ENCODE results near the gene KCNMA1.

The KCNMA1 gene

GRCh38 chr10:77556990-77557601 lies 80.5 kb downstream of the KCNMA1 start:
- Mint-ChIP-seq H3K36me3 (no peaks in the 10 kb centered on the region), H3K4me1 (no peaks in the 10 kb centered on the region), H3K27ac (no peak overlapping the region), H3K27me3 (no peaks in the 10 kb centered on the region), H3K9me3 (no peaks in the 10 kb centered on the region), H3K4me3 (no peak overlapping the region)
- ATAC-seq = no peak

- H3K4me3 Mint-ChIP-seq = no peak overlapping the region
- no peaks in the 10 kb centered on the region for H3K27me3 Mint-ChIP-seq
- no peaks in the 10 kb centered on the region for H3K9me3 Mint-ChIP-seq
- no peaks in the 10 kb centered on the region for H3K36me3 Mint-ChIP-seq
- ATAC-seq = no peak
- H3K27ac Mint-ChIP-seq = no peak overlapping the region
- no peaks in the 10 kb centered on the region for H3K4me1 Mint-ChIP-seq
Measured at GRCh38 chr10:77555591-77556212, 81.9 kb downstream of the KCNMA1 start.

GRCh38 chr10:77554996-77555397 lies 82.6 kb downstream of the KCNMA1 start:
- ATAC-seq = no peak
- Mint-ChIP-seq H3K4me3 (no peak overlapping the region), H3K27ac (no peak overlapping the region), H3K36me3 (no peaks in the 10 kb centered on the region), H3K9me3 (no peaks in the 10 kb centered on the region), H3K27me3 (no peaks in the 10 kb centered on the region), H3K4me1 (no peaks in the 10 kb centered on the region)

- no peak overlapping the region for H3K27ac Mint-ChIP-seq
- ATAC-seq = no peak
- H3K36me3 Mint-ChIP-seq = no peaks in the 10 kb centered on the region
- no peaks in the 10 kb centered on the region for H3K4me1 Mint-ChIP-seq
- H3K27me3 Mint-ChIP-seq = no peaks in the 10 kb centered on the region
- no peak overlapping the region for H3K4me3 Mint-ChIP-seq
- no peaks in the 10 kb centered on the region for H3K9me3 Mint-ChIP-seq
Measured at GRCh38 chr10:77553966-77554365, 83.6 kb downstream of the KCNMA1 start.

- H3K4me3 Mint-ChIP-seq = no peak overlapping the region
- no peaks in the 10 kb centered on the region for H3K9me3 Mint-ChIP-seq
- H3K4me1 Mint-ChIP-seq = no peaks in the 10 kb centered on the region
- H3K27me3 Mint-ChIP-seq = no peaks in the 10 kb centered on the region
- ATAC-seq = no peak
- no peaks in the 10 kb centered on the region for H3K36me3 Mint-ChIP-seq
- no peak overlapping the region for H3K27ac Mint-ChIP-seq
Measured at GRCh38 chr10:77553311-77553710, 84.3 kb downstream of the KCNMA1 start.

- Mint-ChIP-seq H3K27me3 (no peaks in the 10 kb centered on the region), H3K36me3 (no peaks in the 10 kb centered on the region), H3K27ac (no peak overlapping the region), H3K4me3 (no peak overlapping the region), H3K4me1 (no peaks in the 10 kb centered on the region), H3K9me3 (no peaks in the 10 kb centered on the region)
- no peak for ATAC-seq
Measured at GRCh38 chr10:77552252-77552651, 85.4 kb downstream of the KCNMA1 start.

GRCh38 chr10:77550378-77550777 lies 87.2 kb downstream of the KCNMA1 start:
- Mint-ChIP-seq H3K4me3 (no peak overlapping the region), H3K27me3 (no peaks in the 10 kb centered on the region), H3K4me1 (no peaks in the 10 kb centered on the region), H3K27ac (no peak overlapping the region), H3K9me3 (no peaks in the 10 kb centered on the region), H3K36me3 (no peaks in the 10 kb centered on the region)
- no peak for ATAC-seq

GRCh38 chr10:77548671-77549070 lies 88.9 kb downstream of the KCNMA1 start:
- ATAC-seq = no peak
- Mint-ChIP-seq H3K27me3 (no peaks in the 10 kb centered on the region), H3K4me3 (no peak overlapping the region), H3K27ac (no peak overlapping the region), H3K9me3 (no peaks in the 10 kb centered on the region), H3K4me1 (no peaks in the 10 kb centered on the region), H3K36me3 (no peaks in the 10 kb centered on the region)

- Mint-ChIP-seq H3K27ac (no peak overlapping the region), H3K36me3 (no peaks in the 10 kb centered on the region), H3K9me3 (peaks cover 1% of the 10 kb centered on the region), H3K4me1 (peaks cover 1% of the 10 kb centered on the region), H3K4me3 (no peak overlapping the region), H3K27me3 (no peaks in the 10 kb centered on the region)
- no peak for ATAC-seq
Measured at GRCh38 chr10:77548157-77548556, 89.5 kb downstream of the KCNMA1 start.

- H3K27me3 Mint-ChIP-seq = no peaks in the 10 kb centered on the region
- peaks cover 3% of the 10 kb centered on the region for H3K9me3 Mint-ChIP-seq
- H3K36me3 Mint-ChIP-seq = no peaks in the 10 kb centered on the region
- ATAC-seq = no peak
- H3K27ac Mint-ChIP-seq = no peak overlapping the region
- H3K4me3 Mint-ChIP-seq = no peak overlapping the region
- H3K4me1 Mint-ChIP-seq = peaks cover 8% of the 10 kb centered on the region
Measured at GRCh38 chr10:77547307-77548050, 90.1 kb downstream of the KCNMA1 start.

GRCh38 chr10:77546042-77546441 lies 91.6 kb downstream of the KCNMA1 start:
- H3K27me3 Mint-ChIP-seq = no peaks in the 10 kb centered on the region
- H3K36me3 Mint-ChIP-seq = no peaks in the 10 kb centered on the region
- peaks cover 18% of the 10 kb centered on the region for H3K4me1 Mint-ChIP-seq
- H3K27ac Mint-ChIP-seq = no peak overlapping the region
- no peak for ATAC-seq
- H3K4me3 Mint-ChIP-seq = no peak overlapping the region
- H3K9me3 Mint-ChIP-seq = peaks cover 3% of the 10 kb centered on the region

GRCh38 chr10:77545585-77545984 lies 92.0 kb downstream of the KCNMA1 start:
- Mint-ChIP-seq H3K27ac (no peak overlapping the region), H3K36me3 (no peaks in the 10 kb centered on the region), H3K4me1 (peaks cover 23% of the 10 kb centered on the region), H3K4me3 (no peak overlapping the region), H3K9me3 (peaks cover 3% of the 10 kb centered on the region), H3K27me3 (no peaks in the 10 kb centered on the region)
- ATAC-seq = no peak

- Mint-ChIP-seq H3K36me3 (no peaks in the 10 kb centered on the region), H3K4me3 (no peak overlapping the region)
Measured at GRCh38 chr10:77544617-77545016, 93.0 kb downstream of the KCNMA1 start.

GRCh38 chr10:77542710-77543259 lies 94.8 kb downstream of the KCNMA1 start:
- peaks cover 32% of the 10 kb centered on the region for H3K4me1 Mint-ChIP-seq
- no peak overlapping the region for H3K27ac Mint-ChIP-seq

More at GRCh38 chr10:77544617-77545016, 93.0 kb downstream of the KCNMA1 start:
- no peak for ATAC-seq
- Mint-ChIP-seq H3K27me3 (no peaks in the 10 kb centered on the region), H3K9me3 (peaks cover 3% of the 10 kb centered on the region), H3K27ac (no peak overlapping the region), H3K4me1 (peaks cover 29% of the 10 kb centered on the region)

GRCh38 chr10:77541944-77542343 lies 95.7 kb downstream of the KCNMA1 start:
- no peak overlapping the region for H3K4me3 Mint-ChIP-seq
- no peak overlapping the region for H3K27ac Mint-ChIP-seq
- no peak for ATAC-seq
- peaks cover 32% of the 10 kb centered on the region for H3K4me1 Mint-ChIP-seq
- no peaks in the 10 kb centered on the region for H3K27me3 Mint-ChIP-seq
- H3K9me3 Mint-ChIP-seq = peaks cover 3% of the 10 kb centered on the region
- no peaks in the 10 kb centered on the region for H3K36me3 Mint-ChIP-seq

More at GRCh38 chr10:77542710-77543259, 94.8 kb downstream of the KCNMA1 start:
- Mint-ChIP-seq H3K27me3 (no peaks in the 10 kb centered on the region), H3K4me3 (no peak overlapping the region), H3K36me3 (no peaks in the 10 kb centered on the region), H3K9me3 (peaks cover 3% of the 10 kb centered on the region)
- ATAC-seq = no peak
